Activated naive CD4-positive, alpha-beta T cell treated with anti-CD3 and anti-CD28 coated beads, Interleukin-2, amount 10 ng/mL, durations not matched to agents 5 hours and 36 hours (primary cell): Measurements from ENCODE around the gene SPARCL1. TPM values are rescaled to one million over a fixed set of nuclear protein-coding genes. Genes with fewer than 3 reads are reported as not detected.

Source experiments
- total RNA-seq, 2 experiments: library from RNA; stranded (reverse); gene quantifications; one replicate each; pipeline ENCODE4 v1.2.3, GENCODE V29; 2021

SPARCL1 gene, protein sequence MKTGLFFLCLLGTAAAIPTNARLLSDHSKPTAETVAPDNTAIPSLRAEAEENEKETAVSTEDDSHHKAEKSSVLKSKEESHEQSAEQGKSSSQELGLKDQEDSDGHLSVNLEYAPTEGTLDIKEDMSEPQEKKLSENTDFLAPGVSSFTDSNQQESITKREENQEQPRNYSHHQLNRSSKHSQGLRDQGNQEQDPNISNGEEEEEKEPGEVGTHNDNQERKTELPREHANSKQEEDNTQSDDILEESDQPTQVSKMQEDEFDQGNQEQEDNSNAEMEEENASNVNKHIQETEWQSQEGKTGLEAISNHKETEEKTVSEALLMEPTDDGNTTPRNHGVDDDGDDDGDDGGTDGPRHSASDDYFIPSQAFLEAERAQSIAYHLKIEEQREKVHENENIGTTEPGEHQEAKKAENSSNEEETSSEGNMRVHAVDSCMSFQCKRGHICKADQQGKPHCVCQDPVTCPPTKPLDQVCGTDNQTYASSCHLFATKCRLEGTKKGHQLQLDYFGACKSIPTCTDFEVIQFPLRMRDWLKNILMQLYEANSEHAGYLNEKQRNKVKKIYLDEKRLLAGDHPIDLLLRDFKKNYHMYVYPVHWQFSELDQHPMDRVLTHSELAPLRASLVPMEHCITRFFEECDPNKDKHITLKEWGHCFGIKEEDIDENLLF
- total RNA-seq = not detected

DNA sequence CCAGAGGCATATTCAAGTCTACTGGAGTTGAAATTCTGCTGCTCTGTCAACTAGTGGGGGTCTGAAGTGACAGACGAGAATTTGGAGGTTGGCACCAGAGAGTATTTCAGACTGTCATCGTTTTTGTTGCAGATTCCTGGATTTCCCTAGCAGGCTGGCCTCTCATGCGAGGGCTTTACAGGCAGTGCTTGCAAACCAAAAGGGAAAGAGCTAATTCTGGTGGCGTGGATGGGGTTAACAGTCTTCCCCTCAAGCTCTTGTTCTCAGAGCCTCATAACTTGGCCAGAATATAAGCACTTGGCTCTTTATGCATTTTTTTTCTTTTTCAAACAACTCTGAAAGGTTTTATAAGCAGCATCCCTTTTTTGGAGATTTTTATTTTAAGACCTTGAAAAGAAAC lies at the start of gene SPARCL1:
Gene SPARCL1 (minus strand): TSS at position 190 of the 400 bp plus-strand sequence. CDS start 29,802 bp downstream, outside the sequence.

Other genes starting within 250 kb of the SPARCL1 start
- under 1 TPM; 0.15 to 0.26 TPM for gene HSD17B13, start 206.5 kb downstream of the SPARCL1 start, total RNA-seq
- gene HSD17B11, start 138.2 kb downstream of the SPARCL1 start, total RNA-seq = 10 to 100 TPM; 42.5 TPM
- 1 to 10 TPM; 8.9 to 9.2 TPM for gene NUDT9, start 106.8 kb downstream of the SPARCL1 start, total RNA-seq
- not detected for gene DSPP, start 79.2 kb upstream of the SPARCL1 start, total RNA-seq
- gene DMP1, start 120.9 kb upstream of the SPARCL1 start, total RNA-seq = not detected